Calu3 (cell line): Measurements from ENCODE around the gene GPR84. TPM values are rescaled to one million over a fixed set of nuclear protein-coding genes. Genes with fewer than 3 reads are reported as not detected.

Experiments used
- BruUV-seq: library from RNA; stranded (reverse); fragments of 400-500 nt; replicated peaks from 2 replicates; lab custom pipeline; 2021; lab: Mats Ljungman, UMichigan
- CTCF ChIA-PET: fragments of 300-600 bp; sonication (Branson Sonifier 250); formaldehyde crosslinking; loops from one replicate; lab custom pipeline; 2022; ENCODE audit warnings: antibody characterized with exemption; lab: Charles Lee
- DNase-seq: peaks from one replicate; pipeline ENCODE4 v3.0.0; 2022
- H3K27ac Mint-ChIP-seq: one replicate; pipeline ENCODE4 v1.8.0; 2022; ENCODE audit warnings: mixed read lengths; ENCODE audit not compliant: unreplicated experiment
- H3K27me3 Mint-ChIP-seq: one replicate; pipeline ENCODE4 v1.8.0; 2022; ENCODE audit warnings: mixed read lengths; ENCODE audit not compliant: unreplicated experiment
- H3K36me3 Mint-ChIP-seq: one replicate; pipeline ENCODE4 v1.8.0; 2022; ENCODE audit warnings: mild to moderate bottlenecking, moderate library complexity, mixed read lengths; ENCODE audit not compliant: insufficient read depth, unreplicated experiment
- H3K4me1 Mint-ChIP-seq: one replicate; pipeline ENCODE4 v1.8.0; 2022; ENCODE audit warnings: mild to moderate bottlenecking, low read depth, mixed read lengths; ENCODE audit not compliant: unreplicated experiment
- H3K4me3 Mint-ChIP-seq: one replicate; pipeline ENCODE4 v1.8.0; 2022; ENCODE audit warnings: mild to moderate bottlenecking, low read depth, moderate library complexity, mixed read lengths; ENCODE audit not compliant: unreplicated experiment
- H3K9me3 Mint-ChIP-seq: one replicate; pipeline ENCODE4 v1.8.0; 2022; ENCODE audit warnings: low read depth, mixed read lengths; ENCODE audit not compliant: unreplicated experiment
- intact Hi-C: fragments of 100-400 bp; cut with micrococcal nuclease; formaldehyde crosslinking; loops from one replicate; pipeline ENCODE4 v1.10.0; 2022; ENCODE audit not compliant: unreplicated experiment
- total RNA-seq: library from RNA; stranded (reverse); gene quantifications from 2 replicates; pipeline ENCODE4 v1.2.3, GENCODE V29; 2022
- TF ChIP-seq, protein P1 (sequence below): fragments of 200-600 bp; IDR thresholded peaks from one replicate; pipeline ENCODE4 v1.8.0; 2022; ENCODE audit warnings: antibody characterized with exemption; ENCODE audit not compliant: unreplicated experiment

Gene GPR84
- total RNA-seq, 1 experiment from 2014 or later: not detected

DNA sequence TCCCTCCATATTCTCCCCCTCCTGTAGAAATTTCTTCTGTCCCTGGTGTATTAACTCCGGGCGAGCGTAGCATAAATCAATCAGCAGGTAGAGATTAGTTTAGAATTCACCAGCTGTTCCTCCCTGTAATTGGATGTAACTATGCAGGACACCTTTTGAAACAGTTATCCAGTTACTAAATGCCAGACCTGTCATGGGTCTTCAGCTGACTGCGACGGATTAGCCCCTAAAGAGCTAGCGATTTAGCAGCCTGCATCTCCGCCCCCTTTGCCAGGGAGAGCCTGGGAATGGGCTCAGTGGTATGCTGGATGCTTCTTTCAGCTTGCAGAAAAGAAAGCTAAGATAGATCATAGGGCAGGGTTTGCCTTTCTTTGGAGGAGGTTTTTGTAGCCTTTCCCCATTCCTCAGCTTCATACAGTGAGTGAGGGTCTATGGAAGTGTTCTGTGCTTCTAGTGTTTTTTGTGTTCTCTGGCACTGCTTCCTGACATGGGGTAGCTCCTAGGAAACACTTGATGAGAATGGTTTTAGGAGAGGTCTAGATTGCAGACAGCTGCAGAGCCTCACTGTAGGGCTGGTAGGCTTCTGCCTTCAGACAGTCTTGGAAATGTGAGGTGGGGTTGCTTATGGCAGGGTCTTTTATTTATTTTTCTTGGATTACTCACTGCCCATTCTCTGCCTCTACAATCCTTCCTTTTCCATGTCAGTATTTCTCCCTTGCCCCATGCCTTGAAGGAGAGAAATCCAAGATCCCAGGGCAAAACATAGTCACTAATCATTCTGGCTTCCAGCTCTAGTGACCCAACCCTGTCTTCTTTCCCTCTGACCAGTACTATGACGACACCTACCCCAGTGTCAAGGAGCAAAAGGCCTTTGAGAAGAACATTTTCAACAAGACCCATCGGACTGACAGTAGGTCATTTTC, 22.6 kb downstream of the GPR84 start:
- Mint-ChIP-seq H3K27me3 (no peaks in the 10 kb centered on the region), H3K4me3 (no peak overlapping the region), H3K9me3 (no peaks in the 10 kb centered on the region), H3K4me1 (no peaks in the 10 kb centered on the region), H3K36me3 (peaks cover 36% of the 10 kb centered on the region), H3K27ac (no peak overlapping the region)
- intact Hi-C loops: no loop called here
- no TSS peak for BruUV-seq
- no peak for DNase-seq
- CTCF ChIA-PET: no interaction called here
- TF ChIP-seq, protein P1, sequence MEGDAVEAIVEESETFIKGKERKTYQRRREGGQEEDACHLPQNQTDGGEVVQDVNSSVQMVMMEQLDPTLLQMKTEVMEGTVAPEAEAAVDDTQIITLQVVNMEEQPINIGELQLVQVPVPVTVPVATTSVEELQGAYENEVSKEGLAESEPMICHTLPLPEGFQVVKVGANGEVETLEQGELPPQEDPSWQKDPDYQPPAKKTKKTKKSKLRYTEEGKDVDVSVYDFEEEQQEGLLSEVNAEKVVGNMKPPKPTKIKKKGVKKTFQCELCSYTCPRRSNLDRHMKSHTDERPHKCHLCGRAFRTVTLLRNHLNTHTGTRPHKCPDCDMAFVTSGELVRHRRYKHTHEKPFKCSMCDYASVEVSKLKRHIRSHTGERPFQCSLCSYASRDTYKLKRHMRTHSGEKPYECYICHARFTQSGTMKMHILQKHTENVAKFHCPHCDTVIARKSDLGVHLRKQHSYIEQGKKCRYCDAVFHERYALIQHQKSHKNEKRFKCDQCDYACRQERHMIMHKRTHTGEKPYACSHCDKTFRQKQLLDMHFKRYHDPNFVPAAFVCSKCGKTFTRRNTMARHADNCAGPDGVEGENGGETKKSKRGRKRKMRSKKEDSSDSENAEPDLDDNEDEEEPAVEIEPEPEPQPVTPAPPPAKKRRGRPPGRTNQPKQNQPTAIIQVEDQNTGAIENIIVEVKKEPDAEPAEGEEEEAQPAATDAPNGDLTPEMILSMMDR: no peak

DNA sequence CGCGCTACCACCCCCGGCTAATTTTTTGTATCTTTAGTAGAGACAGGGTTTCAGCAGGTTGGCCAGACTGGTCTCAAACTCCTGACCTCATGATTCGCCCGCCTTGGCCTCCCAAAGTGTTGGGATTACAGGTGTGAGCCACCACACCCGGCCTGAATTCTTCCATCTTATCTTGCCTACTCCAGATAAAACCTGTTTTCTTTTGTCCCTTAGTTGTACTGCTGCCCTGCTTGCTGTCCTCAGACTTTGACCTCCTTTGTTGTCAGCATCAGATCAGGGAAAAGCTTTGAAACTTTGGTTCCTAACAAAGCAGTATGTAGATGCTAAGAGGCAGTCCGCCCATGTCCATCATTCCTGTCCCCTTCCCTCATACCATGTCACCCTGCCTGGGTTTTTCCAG, 23.4 kb downstream of the GPR84 start:
- no peaks in the 10 kb centered on the region for H3K9me3 Mint-ChIP-seq
- H3K4me1 Mint-ChIP-seq: no peaks in the 10 kb centered on the region
- BruUV-seq: no TSS peak
- H3K4me3 Mint-ChIP-seq: no peak overlapping the region
- intact Hi-C loops: no loop called here
- H3K27ac Mint-ChIP-seq: no peak overlapping the region
- no peaks in the 10 kb centered on the region for H3K27me3 Mint-ChIP-seq
- H3K36me3 Mint-ChIP-seq: peaks cover 38% of the 10 kb centered on the region
- DNase-seq: no peak
- CTCF ChIA-PET: no interaction called here
- TF ChIP-seq, protein P1: no peak

DNA sequence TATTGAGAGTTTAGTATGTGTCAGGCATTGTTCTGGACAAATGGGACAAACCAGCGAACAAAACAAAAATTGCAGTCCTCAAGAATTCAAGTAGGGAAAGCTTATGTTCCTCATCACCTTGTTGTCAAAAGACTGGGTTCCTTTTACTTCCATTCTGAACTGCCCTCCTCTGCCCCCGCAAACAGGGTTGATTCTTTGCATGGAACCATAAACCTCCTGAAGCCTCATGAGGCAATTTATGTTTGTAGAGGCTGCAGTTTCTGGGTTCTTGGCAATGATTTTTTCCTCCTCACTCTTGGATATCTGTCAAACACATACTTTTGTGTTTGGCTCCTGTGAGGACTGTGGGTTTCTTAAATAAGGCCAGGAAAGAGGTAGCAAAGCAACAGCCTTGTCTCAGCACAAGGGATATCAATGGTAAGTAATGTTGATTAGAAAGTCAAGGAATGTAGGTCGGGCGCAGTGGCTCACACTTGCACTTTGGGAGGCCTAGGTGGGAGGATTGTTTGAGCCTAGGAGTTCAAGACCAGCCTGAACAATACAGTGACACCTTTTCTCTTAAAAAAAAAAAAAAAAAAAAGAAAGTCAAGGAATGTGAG, 25.5 kb downstream of the GPR84 start:
- DNase-seq: no peak
- H3K4me3 Mint-ChIP-seq: no peak overlapping the region
- no peaks in the 10 kb centered on the region for H3K9me3 Mint-ChIP-seq
- BruUV-seq: no TSS peak
- no peak overlapping the region for H3K27ac Mint-ChIP-seq
- peaks cover 33% of the 10 kb centered on the region for H3K36me3 Mint-ChIP-seq
- no peaks in the 10 kb centered on the region for H3K4me1 Mint-ChIP-seq
- intact Hi-C loops: no loop called here
- H3K27me3 Mint-ChIP-seq: no peaks in the 10 kb centered on the region
- TF ChIP-seq, protein P1: no peak
- CTCF ChIA-PET: interaction anchor here (1.3 kb wide), 1 partner anchor 34 kb away, joined by 3 read pairs; no protein-coding TSS in a partner anchor

DNA sequence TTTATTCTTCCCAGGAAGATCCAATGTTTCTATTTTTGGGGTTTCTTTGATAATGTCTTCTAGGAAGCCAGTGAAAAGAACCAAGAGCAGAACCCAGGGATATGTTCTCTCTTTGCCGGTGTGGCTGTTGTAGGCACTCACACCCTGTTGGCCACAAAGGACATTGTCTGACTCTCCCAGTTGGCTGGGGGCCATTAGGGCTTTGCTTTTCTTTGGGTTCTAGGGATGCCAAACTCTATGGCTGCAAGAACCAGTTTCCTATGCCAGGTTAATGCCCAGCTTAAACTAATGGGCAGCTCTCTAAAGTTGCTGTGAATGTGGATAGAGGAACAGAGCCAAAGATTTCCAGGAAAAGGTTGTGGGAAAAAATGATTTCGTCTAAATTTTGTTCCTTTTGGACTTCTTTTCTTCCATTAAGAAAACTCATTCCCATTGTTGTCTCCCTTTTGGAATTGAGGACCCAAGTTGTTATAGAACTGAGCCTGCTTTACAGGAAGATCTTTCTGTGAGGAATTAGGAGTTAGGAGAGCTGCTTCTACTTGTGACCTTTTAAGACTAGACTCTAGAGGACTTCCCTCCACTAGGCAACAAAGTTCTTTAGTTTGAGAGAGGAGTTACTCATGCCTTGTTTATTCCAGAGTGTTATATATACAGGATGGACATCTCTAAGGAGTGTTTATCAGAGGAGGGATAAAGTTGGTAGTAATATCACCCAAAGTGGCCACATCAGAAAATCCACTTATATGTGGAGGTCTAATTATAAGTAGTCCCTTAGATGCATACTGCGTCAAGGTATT, 26.2 kb downstream of the GPR84 start:
- BruUV-seq: no TSS peak
- no peak overlapping the region for H3K4me3 Mint-ChIP-seq

More for the DNA sequence above, 26.2 kb downstream of the GPR84 start:
- intact Hi-C loops: no loop called here
- no peak for DNase-seq
- H3K36me3 Mint-ChIP-seq: peaks cover 26% of the 10 kb centered on the region
- no peaks in the 10 kb centered on the region for H3K9me3 Mint-ChIP-seq
- CTCF ChIA-PET: interaction anchor here (0.9 to 2.5 kb wide), 4 partner anchors 13 to 34 kb away, joined by 3 to 7 read pairs (median 5); partner anchors contain the start of gene COPZ1
- H3K27ac Mint-ChIP-seq: no peak overlapping the region
- H3K27me3 Mint-ChIP-seq: no peaks in the 10 kb centered on the region
- no peaks in the 10 kb centered on the region for H3K4me1 Mint-ChIP-seq
- TF ChIP-seq, protein P1: no peak
